ENCODE results near the gene SMYD1. TPM values are rescaled to one million over a fixed set of nuclear protein-coding genes. Genes with fewer than 3 reads are reported as not detected.
"Not testable (repeated sequence)": the region's sequence is repeated elsewhere in the genome, so short reads cannot be mapped to it uniquely, and the experiment has no call there.

SMYD1 gene
- total RNA-seq (2021) (not detected in 2 replicates), Bru-seq, nascent RNA (not detected), BruChase-seq, experiment 1, labeled RNA remaining after a 2-hour chase (percentile 2 among the genes with signal in this experiment), BruChase-seq, experiment 2, labeled RNA remaining after a 6-hour chase (not detected)
- long read RNA-seq = 0 reads

DNA sequence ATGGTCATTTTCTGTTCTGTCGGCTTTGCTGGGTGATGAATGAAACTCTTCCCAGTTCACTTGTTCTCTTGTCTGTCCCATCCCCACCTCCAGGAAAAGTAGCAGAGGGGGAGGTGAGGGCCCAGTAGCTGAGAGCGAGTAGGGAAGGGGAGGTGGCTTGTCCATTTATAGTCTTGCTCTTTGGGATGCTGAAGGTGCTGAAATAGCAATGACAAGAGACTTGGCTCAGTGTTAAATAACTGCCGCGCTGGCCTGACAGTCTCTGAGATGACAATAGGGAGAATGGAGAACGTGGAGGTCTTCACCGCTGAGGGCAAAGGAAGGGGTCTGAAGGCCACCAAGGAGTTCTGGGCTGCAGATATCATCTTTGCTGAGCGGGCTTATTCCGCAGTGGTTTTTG is at the start of gene SMYD1:
Gene SMYD1, plus strand, starts transcription at position 228 of the 400 bp plus-strand sequence. Its CDS starts 40 bp downstream, at position 268.
- CTCF ChIA-PET = no interaction called here
- Histone ChIP-seq H3K9me2 (ENCODE audit: insufficient read depth) (no peaks in the 10 kb centered on the region), H3K4me2 (no peak within 1 kb of the TSS), H3F3A (ENCODE audit: insufficient read depth, low read depth) (no peaks in the 10 kb centered on the region), H2AFZ (no peak within 1 kb of the TSS), H3K4me3 (no peak within 1 kb of the TSS), H3K9me3 (ENCODE audit: insufficient read depth, low read depth) (no peaks in the 10 kb centered on the region), H4K20me1 (ENCODE audit: insufficient read depth) (no peaks in the 10 kb centered on the region), H3K36me3 (ENCODE audit: low read depth) (no peaks in the 10 kb centered on the region), H3K27me3 (ENCODE audit: insufficient read depth, low read depth) (no peaks in the 10 kb centered on the region), H3K4me1 (replicated peaks; ENCODE audit: insufficient read depth) (no peaks in the 10 kb centered on the region), H3K79me2 (ENCODE audit: low read depth) (no peaks in the 10 kb centered on the region), H3K27ac (no peak within 1 kb of the TSS)
- no TSS peak for BruUV-seq (replicated peaks)
- TF ChIP-seq, protein P1, sequence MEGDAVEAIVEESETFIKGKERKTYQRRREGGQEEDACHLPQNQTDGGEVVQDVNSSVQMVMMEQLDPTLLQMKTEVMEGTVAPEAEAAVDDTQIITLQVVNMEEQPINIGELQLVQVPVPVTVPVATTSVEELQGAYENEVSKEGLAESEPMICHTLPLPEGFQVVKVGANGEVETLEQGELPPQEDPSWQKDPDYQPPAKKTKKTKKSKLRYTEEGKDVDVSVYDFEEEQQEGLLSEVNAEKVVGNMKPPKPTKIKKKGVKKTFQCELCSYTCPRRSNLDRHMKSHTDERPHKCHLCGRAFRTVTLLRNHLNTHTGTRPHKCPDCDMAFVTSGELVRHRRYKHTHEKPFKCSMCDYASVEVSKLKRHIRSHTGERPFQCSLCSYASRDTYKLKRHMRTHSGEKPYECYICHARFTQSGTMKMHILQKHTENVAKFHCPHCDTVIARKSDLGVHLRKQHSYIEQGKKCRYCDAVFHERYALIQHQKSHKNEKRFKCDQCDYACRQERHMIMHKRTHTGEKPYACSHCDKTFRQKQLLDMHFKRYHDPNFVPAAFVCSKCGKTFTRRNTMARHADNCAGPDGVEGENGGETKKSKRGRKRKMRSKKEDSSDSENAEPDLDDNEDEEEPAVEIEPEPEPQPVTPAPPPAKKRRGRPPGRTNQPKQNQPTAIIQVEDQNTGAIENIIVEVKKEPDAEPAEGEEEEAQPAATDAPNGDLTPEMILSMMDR (conservative IDR thresholded peaks at IDR 0.05) = no peak
- no peak for TF ChIP-seq EZH2 (IDR thresholded peaks at IDR 0.05; ENCODE audit: low read depth)
- intact Hi-C loops (cut with micrococcal nuclease; ENCODE audit: unreplicated experiment) = no loop called here
- no peak for DNase-seq
- POLR2A ChIA-PET (ENCODE audit: unreplicated experiment) = no interaction called here

DNA sequence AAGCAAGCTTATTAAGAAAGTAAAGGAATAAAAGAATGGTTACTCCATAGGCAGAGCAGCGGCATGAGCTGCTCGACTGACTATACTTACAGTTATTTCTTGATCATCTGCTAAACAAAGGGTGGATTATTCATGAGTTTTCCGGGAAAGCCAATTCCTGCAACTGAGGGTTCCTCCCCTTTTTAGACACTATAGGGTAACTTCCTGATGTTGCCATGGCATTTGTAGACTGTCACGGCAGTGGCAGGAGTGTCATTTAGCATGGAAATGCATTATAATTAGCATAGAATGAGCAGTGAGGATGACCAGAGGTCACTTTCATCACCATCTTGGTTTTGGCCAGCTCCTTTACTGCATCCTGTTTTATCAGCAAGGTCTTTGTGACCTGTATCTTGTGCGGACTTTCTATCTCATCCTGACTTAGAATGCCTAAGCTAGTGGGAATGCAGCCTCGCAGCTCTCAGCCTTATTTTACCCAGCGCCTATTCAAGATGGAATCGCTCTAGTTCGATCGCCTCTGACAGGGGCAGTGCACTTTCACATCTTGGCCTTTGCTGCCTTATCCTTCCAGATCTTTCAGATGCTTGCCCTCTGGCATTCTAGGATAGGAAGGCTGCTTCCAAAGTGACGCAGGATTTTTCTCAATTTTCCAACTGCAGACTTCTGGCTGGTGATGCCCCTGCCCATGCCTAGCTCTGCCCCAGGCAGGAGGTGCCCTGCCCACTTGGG is 49.4 kb upstream of the SMYD1 start:
- H3K27ac ChIP-seq; H3K9me3 ChIP-seq (ENCODE audit: insufficient read depth, low read depth); CTCF ChIA-PET; H3K4me3 ChIP-seq; H3K4me1 ChIP-seq (replicated peaks; ENCODE audit: insufficient read depth); H3K27me3 ChIP-seq (ENCODE audit: insufficient read depth, low read depth); H3K9me2 ChIP-seq (ENCODE audit: insufficient read depth); H2AFZ ChIP-seq; H3K36me3 ChIP-seq (ENCODE audit: low read depth); BruUV-seq (replicated peaks); H3K79me2 ChIP-seq (ENCODE audit: low read depth); H3F3A ChIP-seq (ENCODE audit: insufficient read depth, low read depth); H4K20me1 ChIP-seq (ENCODE audit: insufficient read depth); DNase-seq; intact Hi-C loops (cut with micrococcal nuclease; ENCODE audit: unreplicated experiment): not testable (repeated sequence)
- peak overlapping the region; percentile 74; the same call in 1 of the 2 replicates for H3K4me2 ChIP-seq
- POLR2A ChIA-PET (ENCODE audit: unreplicated experiment) = interaction anchor here (1.0 kb wide), 1 partner anchor 36 kb away, joined by 3 read pairs; no protein-coding TSS in a partner anchor

DNA sequence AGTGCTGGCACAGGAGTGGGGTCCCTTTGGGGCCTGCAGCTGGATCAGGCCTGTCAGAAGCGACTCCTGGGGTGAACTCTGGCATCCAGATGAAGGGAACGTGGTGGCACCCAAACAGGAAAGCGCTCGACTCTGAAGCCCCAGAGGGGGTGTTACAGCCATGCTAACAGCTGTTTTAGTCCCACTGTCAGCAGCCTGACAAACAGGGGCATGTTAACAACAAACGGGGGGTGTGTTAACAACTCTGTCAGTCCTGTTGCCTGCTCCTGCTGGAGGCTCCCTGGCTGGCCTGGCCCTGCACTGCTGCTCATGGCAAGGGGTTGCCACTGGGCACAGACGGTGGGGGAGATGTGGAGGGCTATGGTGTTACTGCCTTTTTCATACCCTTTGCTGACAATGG is 48.7 kb upstream of the SMYD1 start:
- no peak for DNase-seq
- CTCF ChIA-PET = no interaction called here
- H3K79me2 ChIP-seq (ENCODE audit: low read depth) = no peaks in the 10 kb centered on the region

More for the DNA sequence above, 48.7 kb upstream of the SMYD1 start:
- POLR2A ChIA-PET (ENCODE audit: unreplicated experiment) = no interaction called here
- no peak overlapping the region for H2AFZ ChIP-seq
- no peak overlapping the region for H3K27ac ChIP-seq
- no peaks in the 10 kb centered on the region for H3K9me3 ChIP-seq (ENCODE audit: insufficient read depth, low read depth)
- no TSS peak for BruUV-seq (replicated peaks)
- intact Hi-C loops (cut with micrococcal nuclease; ENCODE audit: unreplicated experiment) = no loop called here
- H3K4me1 ChIP-seq (replicated peaks; ENCODE audit: insufficient read depth) = 0 out of 2 replicates have a peak, but pooled peaks cover 7% of the 10 kb centered on the region
- no peak overlapping the region for H3K4me2 ChIP-seq
- no peak overlapping the region for H3K4me3 ChIP-seq
- no peaks in the 10 kb centered on the region for H3K27me3 ChIP-seq (ENCODE audit: insufficient read depth, low read depth)
- H4K20me1 ChIP-seq (ENCODE audit: insufficient read depth) = no peaks in the 10 kb centered on the region
- no peaks in the 10 kb centered on the region for H3K36me3 ChIP-seq (ENCODE audit: low read depth)
- TF ChIP-seq, protein P1 (conservative IDR thresholded peaks at IDR 0.05) = no peak
- no peak for TF ChIP-seq EZH2 (IDR thresholded peaks at IDR 0.05; ENCODE audit: low read depth)
- H3K9me2 ChIP-seq (ENCODE audit: insufficient read depth) = no peaks in the 10 kb centered on the region
- H3F3A ChIP-seq (ENCODE audit: insufficient read depth, low read depth) = peaks cover 8% of the 10 kb centered on the region; the same call in 1 of the 2 replicates
